ENCODE measurements around the gene CEP135. TPM values are rescaled to one million over a fixed set of nuclear protein-coding genes. Genes with fewer than 3 reads are reported as not detected.

The CEP135 gene
- total RNA-seq, 1 experiment from 2014 or later: 13.9 TPM

DNA sequence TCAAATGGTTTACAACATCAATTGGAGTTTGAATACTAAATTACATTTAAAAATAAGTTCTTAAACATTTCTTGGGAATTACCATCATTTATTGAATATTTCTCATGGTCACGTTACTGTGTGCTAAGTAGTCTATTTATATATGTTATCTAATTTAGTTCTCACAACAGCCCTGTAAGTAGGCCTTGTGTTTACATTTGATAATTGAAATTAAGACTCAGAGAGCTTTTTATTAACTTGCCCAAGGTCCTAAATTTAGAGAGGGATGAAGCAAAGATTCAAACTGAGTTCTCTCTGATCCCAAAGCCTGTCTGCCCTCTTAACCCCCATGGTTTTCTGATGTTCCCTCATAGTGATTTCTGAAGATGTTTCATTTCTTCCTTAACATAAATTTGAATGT lies 103.7 kb downstream of the CEP135 start:
- H2BK120ac ChIP-seq (ENCODE audit: low read depth, low read length, poor library complexity, severe bottlenecking): no peak overlapping the region
- no peak overlapping the region for H4K91ac ChIP-seq (ENCODE audit: insufficient read length, low read depth, low read length)
- TF ChIP-seq, protein P1, sequence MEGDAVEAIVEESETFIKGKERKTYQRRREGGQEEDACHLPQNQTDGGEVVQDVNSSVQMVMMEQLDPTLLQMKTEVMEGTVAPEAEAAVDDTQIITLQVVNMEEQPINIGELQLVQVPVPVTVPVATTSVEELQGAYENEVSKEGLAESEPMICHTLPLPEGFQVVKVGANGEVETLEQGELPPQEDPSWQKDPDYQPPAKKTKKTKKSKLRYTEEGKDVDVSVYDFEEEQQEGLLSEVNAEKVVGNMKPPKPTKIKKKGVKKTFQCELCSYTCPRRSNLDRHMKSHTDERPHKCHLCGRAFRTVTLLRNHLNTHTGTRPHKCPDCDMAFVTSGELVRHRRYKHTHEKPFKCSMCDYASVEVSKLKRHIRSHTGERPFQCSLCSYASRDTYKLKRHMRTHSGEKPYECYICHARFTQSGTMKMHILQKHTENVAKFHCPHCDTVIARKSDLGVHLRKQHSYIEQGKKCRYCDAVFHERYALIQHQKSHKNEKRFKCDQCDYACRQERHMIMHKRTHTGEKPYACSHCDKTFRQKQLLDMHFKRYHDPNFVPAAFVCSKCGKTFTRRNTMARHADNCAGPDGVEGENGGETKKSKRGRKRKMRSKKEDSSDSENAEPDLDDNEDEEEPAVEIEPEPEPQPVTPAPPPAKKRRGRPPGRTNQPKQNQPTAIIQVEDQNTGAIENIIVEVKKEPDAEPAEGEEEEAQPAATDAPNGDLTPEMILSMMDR (conservative IDR thresholded peaks at IDR 0.05): no peak
- H2BK20ac ChIP-seq (ENCODE audit: low read depth, low read length, poor library complexity, severe bottlenecking): no peak overlapping the region
- Mint-ChIP-seq H3K4me1 (peaks cover 46 to 50% of the 10 kb centered on the region in 2 experiments), H3K9me3 (no peaks in the 10 kb centered on the region), H3K36me3 (ENCODE audit: insufficient read depth in 1 of 3, low read depth in 3 of 3) (peaks cover 0 to 3% (median 0%) of the 10 kb centered on the region in 3 experiments; a peak in 1 of 7 replicates), H3K4me3 (no peak overlapping the region), H3K27ac (no peak overlapping the region), H3K27me3 (ENCODE audit: low read depth) (peaks cover 6% of the 10 kb centered on the region)
- H4K8ac ChIP-seq (replicated peaks; ENCODE audit: insufficient read length, low read depth, low read length): no peak overlapping the region
- peaks cover 6% of the 10 kb centered on the region for H3K4me1 ChIP-seq (ENCODE audit: insufficient read depth, low read length)
- no peak overlapping the region for H3K4me2 ChIP-seq (ENCODE audit: insufficient read depth, insufficient read length, low read length)
- H4K20me1 ChIP-seq (ENCODE audit: control insufficient read depth, insufficient read depth, insufficient read length): no peaks in the 10 kb centered on the region
- peaks cover 11% of the 10 kb centered on the region for H3K23me2 ChIP-seq (ENCODE audit: insufficient read length, low read depth, low read length, poor library complexity, severe bottlenecking)
- H3K23ac ChIP-seq (ENCODE audit: insufficient read length, low read depth, low read length): no peak overlapping the region
- H2BK5ac ChIP-seq (ENCODE audit: insufficient read length, low read length): no peak overlapping the region
- no peaks in the 10 kb centered on the region for H3K27me3 ChIP-seq (ENCODE audit: insufficient read depth, low read length)
- DNase-seq: no peak
- no peak overlapping the region for H2AK5ac ChIP-seq (ENCODE audit: insufficient read length, low read length)
- no peak overlapping the region for H3K14ac ChIP-seq (ENCODE audit: insufficient read depth, low read length)
- H2AFZ ChIP-seq (ENCODE audit: low read length): no peak overlapping the region
- no peaks in the 10 kb centered on the region for H3K9me3 ChIP-seq (ENCODE audit: control insufficient read depth, low read depth, low read length)
- no peaks in the 10 kb centered on the region; the same call in 1 of the 2 replicates for H3K79me2 ChIP-seq (ENCODE audit: insufficient read depth, low read length)
- H3K56ac ChIP-seq (ENCODE audit: insufficient read length, low read depth, low read length): no peak overlapping the region
- H3T11ph ChIP-seq (ENCODE audit: low read length): no peak overlapping the region
- no peak overlapping the region for H2BK15ac ChIP-seq (ENCODE audit: low read depth, low read length)
- no peak overlapping the region for H3K18ac ChIP-seq (ENCODE audit: insufficient read length, low read depth, low read length)
- H3K4ac ChIP-seq (ENCODE audit: low read depth, low read length): no peak overlapping the region
- H2BK12ac ChIP-seq (ENCODE audit: insufficient read length, low read depth, low read length): no peak overlapping the region
- WGBS (ENCODE audit: extremely low coverage, insufficient read length, low lambda C conversion rate): no CpG with 5 or more reads among the region's 1 CpG
- H3K27ac ChIP-seq (ENCODE audit: insufficient read length, low read depth, low read length): no peak overlapping the region
- H4K5ac ChIP-seq (ENCODE audit: insufficient read length, low read depth, low read length): no peak overlapping the region
- no peak overlapping the region for H3K9ac ChIP-seq (ENCODE audit: extremely low read depth, insufficient read length, low read length)
- H3K79me1 ChIP-seq (ENCODE audit: insufficient read depth, low read depth, low read length, poor library complexity, severe bottlenecking): peaks cover 4% of the 10 kb centered on the region

Data from H9 (cell line).